D721Med (cell line): ENCODE measurements around the gene FOXN1.

Experiments used
- DNase-seq: peaks from one replicate; pipeline ENCODE4 v3.0.0; 2011; ENCODE audit warnings: low spot score; ENCODE audit not compliant: insufficient read length
- FAIRE-seq: peaks from 2 replicates; lab custom pipeline; 2011; peaks lifted over from hg19 to GRCh38; lab: Jason Lieb, UNC
- CTCF ChIP-seq: IDR thresholded peaks from 2 replicates; pipeline ENCODE4 v1.5.1; 2012; ENCODE audit warnings: mild to moderate bottlenecking, control low read depth; ENCODE audit not compliant: insufficient read depth; ENCODE audit errors: missing control alignments

The FOXN1 gene

GRCh38 chr17:28552176-28552999 is 46.2 kb downstream of the FOXN1 start, which contains the start of gene UNC119:
Gene UNC119 (minus strand): TSS chr17:28552624. CDS start chr17:28552557, 67 bp downstream.
- DNase-seq (peak; percentile 81), FAIRE-seq (no peak)
- no peak for TF ChIP-seq CTCF

GRCh38 chr17:28553000-28553505 is 46.9 kb downstream of the FOXN1 start:
- TF ChIP-seq CTCF, result no peak
- FAIRE-seq, result no peak
- DNase-seq, result no peak

- peak; percentile 25 for TF ChIP-seq CTCF
- DNase-seq, result no peak
- no peak for FAIRE-seq
Measured at GRCh38 chr17:28554565-28554964, 48.4 kb downstream of the FOXN1 start.

GRCh38 chr17:28555022-28555421 is 48.9 kb downstream of the FOXN1 start:
- FAIRE-seq, result no peak
- TF ChIP-seq CTCF, result no peak
- no peak for DNase-seq

- FAIRE-seq (no peak), DNase-seq (no peak)
- TF ChIP-seq CTCF, result no peak
Measured at GRCh38 chr17:28563475-28563874, 57.3 kb downstream of the FOXN1 start.

- FAIRE-seq (no peak), DNase-seq (no peak)
- TF ChIP-seq CTCF, result no peak
Measured at GRCh38 chr17:28567604-28568003, 61.5 kb downstream of the FOXN1 start.

- TF ChIP-seq CTCF, result no peak
- DNase-seq, result no peak
- FAIRE-seq, result no peak
Measured at GRCh38 chr17:28569446-28569845, 63.3 kb downstream of the FOXN1 start.
